NCI-H2196 treated with DMSO at 0.1 percent for 48 hours (cell line): Measurements from ENCODE around the gene FEV.

Source experiments
- DNase-seq: peaks from one replicate; lab custom pipeline; 2025; ENCODE audit not compliant: unreplicated experiment; lab: John Stamatoyannopoulos, UW

FEV gene

GRCh38 chr2:219017201-219017931 is 32.4 kb upstream of the FEV start:
- DNase-seq, result no peak

GRCh38 chr2:219016721-219017120 is 31.7 kb upstream of the FEV start:
- no peak for DNase-seq

- DNase-seq, result no peak
These were observed 25.9 kb upstream of the FEV start for GRCh38 chr2:219010873-219011272.

DNA sequence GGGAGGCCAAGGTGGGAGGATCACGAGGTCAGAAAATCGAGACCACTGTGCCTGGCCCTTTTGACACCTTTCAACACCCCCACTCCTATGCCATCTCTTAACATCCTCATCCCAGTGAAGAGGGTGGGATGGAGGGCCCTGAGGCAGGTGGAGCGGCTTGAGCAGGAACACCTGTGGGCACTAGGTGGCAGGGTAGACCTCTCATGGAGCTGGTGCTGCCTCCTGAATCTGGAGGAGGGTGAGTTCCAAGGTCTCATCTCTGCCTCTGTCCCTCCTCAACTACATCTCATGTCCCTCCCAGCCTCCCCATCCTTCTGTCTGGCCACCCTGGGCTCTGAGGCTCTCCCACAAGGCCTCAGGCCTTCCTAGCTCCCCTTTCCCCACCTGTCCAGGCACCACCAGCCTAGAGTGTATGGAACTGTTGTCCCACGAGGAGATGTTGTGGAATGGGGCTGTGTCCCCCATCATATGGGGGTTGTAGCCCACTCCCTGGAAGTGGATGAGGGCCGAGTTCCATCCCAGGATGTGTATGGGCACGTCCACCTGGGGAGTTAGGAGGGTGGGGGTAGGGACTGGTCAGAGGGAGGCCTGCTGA is 25.3 kb upstream of the FEV start:
- peak; percentile 44 for DNase-seq

DNA sequence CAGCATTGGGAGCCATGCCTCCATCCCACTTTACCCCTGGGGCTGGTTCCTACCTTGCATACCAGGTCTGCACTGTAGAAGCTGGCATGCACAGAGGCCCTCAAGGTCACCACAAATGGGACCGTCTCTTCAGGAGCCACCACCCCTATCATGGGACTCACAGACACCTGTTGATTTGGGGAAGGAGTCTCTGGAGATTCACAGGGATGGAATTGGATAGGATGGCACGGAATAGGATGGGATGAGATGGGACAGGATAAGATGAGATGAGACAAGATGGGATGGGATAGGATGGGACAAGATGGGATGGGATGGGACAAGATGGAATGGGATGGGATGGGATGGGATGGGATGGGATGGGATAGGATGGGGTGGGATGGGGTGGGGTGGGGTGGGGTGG is 24.3 kb upstream of the FEV start:
- no peak for DNase-seq

- no peak for DNase-seq
These were observed 19.0 kb upstream of the FEV start for GRCh38 chr2:219003979-219004378.

DNA sequence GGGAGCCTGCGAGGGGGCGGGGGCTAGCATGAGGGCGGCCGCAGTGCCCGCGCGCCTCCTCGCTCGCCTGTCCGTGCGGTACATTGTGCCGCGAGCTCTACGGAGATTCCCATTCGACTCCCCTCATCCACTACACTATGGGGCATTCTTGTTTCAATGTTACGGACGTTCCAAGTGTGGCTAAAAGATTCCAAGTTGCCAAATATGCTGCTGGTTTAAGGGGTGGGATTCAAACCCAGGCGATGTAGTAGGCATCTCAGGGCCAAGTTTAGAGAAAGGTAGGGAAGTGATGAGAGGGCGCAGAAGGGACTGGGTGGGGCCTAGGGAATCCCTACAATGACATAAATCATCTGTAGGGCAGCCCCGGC is 18.3 kb upstream of the FEV start:
- DNase-seq, result no peak

DNA sequence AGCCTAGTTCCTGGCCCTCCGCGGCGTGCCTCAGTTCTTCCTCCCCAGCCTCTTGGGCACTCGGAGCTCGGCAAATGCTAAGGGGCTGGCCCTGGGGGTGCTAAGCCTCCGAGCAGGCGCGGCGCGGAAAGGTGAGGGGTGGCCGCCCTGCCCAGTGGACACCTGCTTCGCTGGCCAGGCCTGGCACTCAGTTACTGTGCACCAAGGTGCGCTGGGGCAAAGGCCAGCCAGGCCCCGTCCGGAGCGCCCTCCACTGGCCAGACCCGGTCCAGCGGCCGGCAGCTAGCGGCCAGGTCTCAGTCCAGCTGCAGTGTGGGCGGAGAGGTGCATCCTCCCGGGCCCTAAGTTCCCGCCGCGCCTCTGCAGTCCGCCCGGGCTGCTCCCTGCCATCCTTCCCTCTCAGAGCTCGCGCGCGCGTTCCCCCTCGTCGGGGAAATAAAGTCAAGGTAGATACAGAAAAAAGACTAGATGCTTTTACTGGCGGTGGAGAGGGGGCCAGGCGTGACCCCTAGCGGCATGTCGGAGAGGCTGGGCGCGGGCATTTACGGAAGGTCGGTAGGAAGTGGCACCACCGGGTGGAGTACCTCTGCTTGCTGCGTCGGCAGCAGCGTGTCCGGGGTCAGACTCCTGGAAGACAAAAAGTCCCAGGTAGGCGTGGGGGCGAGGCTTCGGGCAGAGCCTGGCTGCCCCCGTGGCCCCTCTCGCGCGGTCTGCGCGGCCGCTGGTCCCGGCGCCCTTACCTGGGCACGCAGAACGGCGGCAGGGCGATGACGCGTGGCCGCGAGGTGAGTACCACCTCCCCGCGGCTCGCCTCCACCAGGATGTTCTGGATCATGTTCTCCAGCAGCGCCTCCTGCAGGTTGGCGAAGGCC is 17.6 kb upstream of the FEV start:
- peak; percentile 75 for DNase-seq

DNA sequence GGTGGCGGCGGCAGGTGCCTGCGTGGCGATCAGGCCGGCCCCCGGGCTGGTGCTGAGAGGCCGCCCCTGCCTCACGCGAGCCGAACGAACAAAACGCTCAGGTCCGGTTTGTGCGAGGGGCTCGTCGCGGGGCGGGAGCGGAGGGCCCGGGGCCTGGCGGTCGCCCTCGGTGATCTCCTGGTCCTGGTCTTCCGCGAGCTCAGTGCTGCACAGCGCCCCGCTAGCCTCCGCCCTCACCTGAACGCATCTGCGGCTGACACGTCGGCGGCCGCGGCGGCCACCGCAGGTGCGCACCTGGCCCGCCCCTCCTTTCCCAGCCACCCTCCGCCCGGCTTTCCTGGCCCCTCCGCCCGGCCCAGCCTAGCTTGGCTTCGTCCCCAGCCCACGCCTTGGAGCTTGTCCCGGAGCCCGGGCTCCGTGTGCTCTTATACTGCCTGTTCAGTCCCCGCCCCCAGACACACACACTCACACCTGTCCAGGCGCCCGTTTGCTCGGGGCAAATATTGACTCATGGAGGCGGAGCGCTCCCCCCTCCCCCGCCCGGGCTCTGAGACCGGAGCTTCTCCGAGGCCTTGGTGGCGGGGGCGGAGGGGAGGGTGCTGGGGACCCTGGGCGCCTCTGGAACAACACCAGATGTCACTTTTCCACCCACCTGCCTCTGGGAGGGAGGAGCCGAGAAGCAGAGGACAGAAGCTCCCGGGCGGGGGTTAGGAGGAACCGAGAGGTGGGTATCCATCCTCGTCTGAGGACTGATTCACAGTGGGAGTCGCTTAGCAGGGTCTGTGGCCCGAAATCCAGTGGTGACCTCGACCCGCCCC is 16.8 kb upstream of the FEV start:
- peak; percentile 91 for DNase-seq

DNA sequence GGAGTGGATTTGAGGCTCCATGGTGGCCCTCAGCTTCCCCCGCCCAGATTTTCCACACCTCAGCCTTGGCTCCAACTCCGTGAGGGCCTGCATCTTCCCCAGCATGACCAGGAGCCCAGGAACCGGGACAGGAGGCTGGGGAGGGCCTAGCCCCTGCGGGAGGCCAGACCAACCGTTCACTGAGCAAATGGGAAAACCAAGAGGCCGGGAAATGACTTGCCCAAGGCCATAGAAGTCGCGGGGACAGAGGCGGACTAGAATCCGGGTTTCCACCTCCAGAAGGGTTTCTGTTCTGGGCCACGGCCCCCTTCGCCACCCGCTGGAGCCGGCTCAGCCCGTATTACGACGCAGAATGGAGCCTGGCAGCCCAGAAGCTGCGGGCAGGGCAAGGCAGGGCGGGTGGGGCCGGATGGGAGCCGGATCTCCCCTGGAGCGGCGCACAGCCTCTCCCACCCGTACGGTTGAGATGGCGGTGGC is 16.2 kb upstream of the FEV start:
- DNase-seq, result no peak

DNA sequence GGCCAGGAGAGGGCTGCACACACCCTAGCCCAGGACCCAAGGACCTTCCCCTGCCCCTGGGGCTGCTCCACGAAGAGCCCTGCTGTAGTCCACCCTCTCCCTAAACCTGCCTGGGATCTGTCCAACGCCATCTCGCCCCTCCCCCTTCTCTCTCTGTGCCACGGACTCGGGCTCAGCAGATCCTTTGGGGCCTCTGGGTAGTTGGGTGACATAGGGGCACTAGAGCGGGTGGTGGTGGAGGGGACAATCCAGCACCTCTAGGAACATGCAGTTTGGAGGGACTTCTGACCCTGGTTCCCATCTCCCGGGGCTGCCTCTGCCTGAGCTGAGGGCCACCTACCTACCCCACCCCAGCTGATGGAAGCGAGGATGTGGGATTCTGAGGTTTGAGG is 15.6 kb upstream of the FEV start:
- peak; percentile 50 for DNase-seq

- peak; percentile 89 for DNase-seq
These were observed 15.0 kb upstream of the FEV start for GRCh38 chr2:218999881-219000568.

DNA sequence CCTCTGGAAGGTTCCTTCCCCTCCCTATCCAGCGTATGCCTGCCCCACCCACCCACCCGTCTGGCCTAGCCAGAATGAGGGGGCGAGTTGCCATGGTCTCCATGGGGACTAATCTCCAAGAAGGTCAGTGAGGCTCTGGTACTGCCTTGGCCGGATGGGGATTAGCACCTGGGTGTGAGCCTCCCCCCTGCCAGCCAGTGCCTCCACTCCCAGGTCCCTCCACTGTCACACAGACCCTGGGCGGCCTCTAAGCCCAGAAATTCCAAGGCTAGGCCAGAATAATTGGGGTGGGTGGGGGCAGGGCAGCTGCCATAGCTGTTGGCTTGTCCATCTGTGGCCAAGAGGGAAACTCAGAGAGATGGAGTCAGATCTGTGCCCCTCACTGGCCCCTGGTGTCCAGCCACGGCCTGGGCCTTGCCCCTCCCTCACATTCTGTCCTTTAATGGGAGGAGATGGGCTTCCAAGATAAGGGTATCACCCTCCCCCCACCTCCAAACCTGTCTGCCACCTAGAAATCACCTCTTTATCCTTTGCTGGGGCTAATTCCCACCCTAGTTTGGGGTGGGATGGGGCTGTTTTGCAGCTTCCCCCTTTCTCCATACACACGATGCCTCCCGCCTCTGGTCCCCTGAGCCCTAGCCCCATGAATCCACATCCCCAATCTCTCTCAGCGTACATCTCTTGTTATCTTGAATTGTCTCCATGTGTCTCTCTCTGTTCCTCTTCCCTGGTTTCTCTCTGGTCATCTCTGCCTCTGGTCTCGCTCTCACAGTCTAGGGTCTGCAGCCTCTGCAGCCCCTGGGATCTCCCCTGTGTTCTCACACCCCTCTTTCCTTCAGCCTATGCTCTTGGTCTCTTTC is 14.3 kb upstream of the FEV start:
- peak; percentile 52 for DNase-seq

- DNase-seq, result no peak
These were observed 13.5 kb upstream of the FEV start for GRCh38 chr2:218998414-218999002.

- DNase-seq, result no peak
These were observed 12.7 kb upstream of the FEV start for GRCh38 chr2:218997731-218998130.

DNA sequence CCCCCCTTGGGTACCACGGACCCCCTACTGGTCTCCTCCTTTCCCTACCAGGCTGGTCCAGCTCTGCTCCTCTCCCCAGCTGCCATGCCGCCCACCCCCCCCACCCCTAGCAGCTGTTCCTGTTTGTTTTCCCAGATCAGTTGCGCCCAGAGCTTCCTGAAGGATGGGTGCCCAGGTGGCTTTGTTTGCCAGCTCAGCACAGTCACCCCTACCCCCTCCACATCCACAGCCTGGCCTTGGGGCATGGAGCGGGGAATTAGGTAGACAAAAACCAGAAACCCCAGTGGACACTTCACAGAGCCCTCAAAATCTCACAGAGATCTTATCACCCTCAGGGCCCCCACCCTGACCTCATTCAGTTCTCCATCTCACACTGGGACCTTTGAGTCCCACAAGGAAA is 12.0 kb upstream of the FEV start:
- DNase-seq, result peak; percentile 81

GRCh38 chr2:218995972-218996711 is 11.2 kb upstream of the FEV start:
- DNase-seq, result peak; percentile 89

DNA sequence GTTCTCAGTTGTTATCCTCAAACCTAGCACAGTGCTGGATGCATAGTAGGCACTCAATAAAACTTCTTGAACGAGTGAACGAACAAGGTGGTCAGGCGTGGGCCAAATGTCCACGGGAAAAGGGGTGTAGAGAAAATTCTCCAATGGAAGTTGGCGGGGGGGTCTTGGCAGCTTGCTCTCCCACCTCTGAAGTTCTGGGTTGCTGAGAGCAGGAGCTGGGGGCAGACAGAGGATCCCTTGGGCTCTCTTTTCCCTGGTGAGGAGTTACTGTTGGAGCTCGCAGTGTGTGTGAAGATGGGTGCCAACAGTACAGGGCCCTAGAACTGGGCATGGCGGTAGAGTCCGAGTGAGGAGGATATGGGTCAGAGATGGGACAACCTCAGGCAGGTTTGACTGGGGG is 10.6 kb upstream of the FEV start:
- no peak for DNase-seq
